ENCODE data around the gene MRPS24. TPM values are rescaled to one million over a fixed set of nuclear protein-coding genes. Genes with fewer than 3 reads are reported as not detected.
A peak's percentile ranks its signal among the peaks of the same experiment; 100 is the strongest.

MRPS24 gene
- total and polyA plus RNA-seq, 10 of the 15 experiments (the other 5 are each of a cell fraction or from before 2014, with no cell fraction given) = 27.6 to 164 (median 106) TPM

- TF ChIP-seq, protein P1, sequence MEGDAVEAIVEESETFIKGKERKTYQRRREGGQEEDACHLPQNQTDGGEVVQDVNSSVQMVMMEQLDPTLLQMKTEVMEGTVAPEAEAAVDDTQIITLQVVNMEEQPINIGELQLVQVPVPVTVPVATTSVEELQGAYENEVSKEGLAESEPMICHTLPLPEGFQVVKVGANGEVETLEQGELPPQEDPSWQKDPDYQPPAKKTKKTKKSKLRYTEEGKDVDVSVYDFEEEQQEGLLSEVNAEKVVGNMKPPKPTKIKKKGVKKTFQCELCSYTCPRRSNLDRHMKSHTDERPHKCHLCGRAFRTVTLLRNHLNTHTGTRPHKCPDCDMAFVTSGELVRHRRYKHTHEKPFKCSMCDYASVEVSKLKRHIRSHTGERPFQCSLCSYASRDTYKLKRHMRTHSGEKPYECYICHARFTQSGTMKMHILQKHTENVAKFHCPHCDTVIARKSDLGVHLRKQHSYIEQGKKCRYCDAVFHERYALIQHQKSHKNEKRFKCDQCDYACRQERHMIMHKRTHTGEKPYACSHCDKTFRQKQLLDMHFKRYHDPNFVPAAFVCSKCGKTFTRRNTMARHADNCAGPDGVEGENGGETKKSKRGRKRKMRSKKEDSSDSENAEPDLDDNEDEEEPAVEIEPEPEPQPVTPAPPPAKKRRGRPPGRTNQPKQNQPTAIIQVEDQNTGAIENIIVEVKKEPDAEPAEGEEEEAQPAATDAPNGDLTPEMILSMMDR (IDR thresholded peaks at IDR 0.05 in 2 of 3, conservative IDR thresholded peaks at IDR 0.05 in 1 of 3; ENCODE audit: control insufficient read depth in 2 of 3, extremely low read depth in 1 of 3, insufficient read depth in 1 of 3, low read depth in 3 of 3, low read length in 3 of 3) = no peak
- peak; percentile 65; the same call in 1 of the 2 replicates for TF ChIP-seq SIN3A (IDR thresholded peaks at IDR 0.05; ENCODE audit: low read depth, low read length)
- TF ChIP-seq NR2F1 (conservative IDR thresholded peaks at IDR 0.05) = no peak
- peak; percentile 45 for TF ChIP-seq HCFC1 (IDR thresholded peaks at IDR 0.05; ENCODE audit: low read length)
- TF ChIP-seq STAT1 (conservative IDR thresholded peaks at IDR 0.05) = no peak
- no peak for TF ChIP-seq HDAC2 (IDR thresholded peaks at IDR 0.05)
- no peak for TF ChIP-seq SMC3 (IDR thresholded peaks at IDR 0.05; ENCODE audit: borderline replicate concordance, low read length)
- TF ChIP-seq EZH2 (IDR thresholded peaks at IDR 0.05; ENCODE audit: borderline replicate concordance, control insufficient read depth, low read depth, low read length) = no peak
- TF ChIP-seq CBX3 (IDR thresholded peaks at IDR 0.05; ENCODE audit: borderline replicate concordance, low read depth) = no peak
- no peak for TF ChIP-seq IRF3 (IDR thresholded peaks at IDR 0.05)
- TF ChIP-seq WRNIP1 (IDR thresholded peaks at IDR 0.05; ENCODE audit: borderline replicate concordance, low read depth, low read length) = no peak
- TF ChIP-seq, protein P2, sequence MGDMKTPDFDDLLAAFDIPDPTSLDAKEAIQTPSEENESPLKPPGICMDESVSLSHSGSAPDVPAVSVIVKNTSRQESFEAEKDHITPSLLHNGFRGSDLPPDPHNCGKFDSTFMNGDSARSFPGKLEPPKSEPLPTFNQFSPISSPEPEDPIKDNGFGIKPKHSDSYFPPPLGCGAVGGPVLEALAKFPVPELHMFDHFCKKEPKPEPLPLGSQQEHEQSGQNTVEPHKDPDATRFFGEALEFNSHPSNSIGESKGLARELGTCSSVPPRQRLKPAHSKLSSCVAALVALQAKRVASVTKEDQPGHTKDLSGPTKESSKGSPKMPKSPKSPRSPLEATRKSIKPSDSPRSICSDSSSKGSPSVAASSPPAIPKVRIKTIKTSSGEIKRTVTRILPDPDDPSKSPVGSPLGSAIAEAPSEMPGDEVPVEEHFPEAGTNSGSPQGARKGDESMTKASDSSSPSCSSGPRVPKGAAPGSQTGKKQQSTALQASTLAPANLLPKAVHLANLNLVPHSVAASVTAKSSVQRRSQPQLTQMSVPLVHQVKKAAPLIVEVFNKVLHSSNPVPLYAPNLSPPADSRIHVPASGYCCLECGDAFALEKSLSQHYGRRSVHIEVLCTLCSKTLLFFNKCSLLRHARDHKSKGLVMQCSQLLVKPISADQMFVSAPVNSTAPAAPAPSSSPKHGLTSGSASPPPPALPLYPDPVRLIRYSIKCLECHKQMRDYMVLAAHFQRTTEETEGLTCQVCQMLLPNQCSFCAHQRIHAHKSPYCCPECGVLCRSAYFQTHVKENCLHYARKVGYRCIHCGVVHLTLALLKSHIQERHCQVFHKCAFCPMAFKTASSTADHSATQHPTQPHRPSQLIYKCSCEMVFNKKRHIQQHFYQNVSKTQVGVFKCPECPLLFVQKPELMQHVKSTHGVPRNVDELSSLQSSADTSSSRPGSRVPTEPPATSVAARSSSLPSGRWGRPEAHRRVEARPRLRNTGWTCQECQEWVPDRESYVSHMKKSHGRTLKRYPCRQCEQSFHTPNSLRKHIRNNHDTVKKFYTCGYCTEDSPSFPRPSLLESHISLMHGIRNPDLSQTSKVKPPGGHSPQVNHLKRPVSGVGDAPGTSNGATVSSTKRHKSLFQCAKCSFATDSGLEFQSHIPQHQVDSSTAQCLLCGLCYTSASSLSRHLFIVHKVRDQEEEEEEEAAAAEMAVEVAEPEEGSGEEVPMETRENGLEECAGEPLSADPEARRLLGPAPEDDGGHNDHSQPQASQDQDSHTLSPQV (IDR thresholded peaks at IDR 0.05) = no peak
- TF ChIP-seq NRF1 (conservative IDR thresholded peaks at IDR 0.05; ENCODE audit: low read depth, low read length) = no peak
- no peak for TF ChIP-seq CEBPZ (IDR thresholded peaks at IDR 0.05; ENCODE audit: low read depth, low read length)
- no peak for TF ChIP-seq SMARCA5 (IDR thresholded peaks at IDR 0.05)
- no peak; the same call in 1 of the 2 replicates for TF ChIP-seq LARP7 (IDR thresholded peaks at IDR 0.05)
These were observed at the start of gene MRPS24 (continued) for GRCh38 chr7:43869006-43869866.

Data from GM12878 (cell line).